Left lung (tissue), 10 donors: ENCODE measurements around the gene PCNX1. TPM values are rescaled to one million over a fixed set of nuclear protein-coding genes. Genes with fewer than 3 reads are reported as not detected.
"Not testable (repeated sequence)": the region's sequence is repeated elsewhere in the genome, so short reads cannot be mapped to it uniquely, and the experiment has no call there.

Experiments used
- ATAC-seq: fragments of 200-7000 bp; cut with Tn5 transposase; one replicate; pipeline ENCODE4 v1.9.1; 2020; ENCODE audit warnings: moderate library complexity
- DNase-seq, 4 donors: peaks; one replicate each; pipeline ENCODE4 v3.0.0-alpha.2; 2013 to 2020
- H3K27ac ChIP-seq, 2 donors: fragments of 200-600 bp; sonication (generic) in 1 of 2; one replicate each; pipeline versions ENCODE4 v1.5.0 to v1.8.0; 2020 to 2021
- H3K27me3 ChIP-seq, 2 donors: fragments of 200-600 bp; sonication (generic) in 1 of 2; one replicate each; pipeline versions ENCODE4 v1.5.0 to v1.8.0; 2020 to 2021
- H3K36me3 ChIP-seq, 2 donors: fragments of 200-600 bp; sonication (generic) in 1 of 2; one replicate each; pipeline versions ENCODE4 v1.5.0 to v1.8.0; 2020 to 2021
- H3K4me1 ChIP-seq, 2 donors: fragments of 200-600 bp; one replicate each; pipeline ENCODE4 v1.8.0; 2021
- H3K4me3 ChIP-seq, 2 donors: fragments of 200-600 bp; sonication (generic) in 1 of 2; one replicate each; pipeline versions ENCODE4 v1.5.0 to v1.8.0; 2020 to 2021; ENCODE audit warnings: mild to moderate bottlenecking in 1 of 2
- H3K9me3 ChIP-seq, 2 donors: fragments of 200-600 bp; sonication (generic) in 1 of 2; one replicate each; pipeline versions ENCODE4 v1.5.0 to v1.8.0; 2020 to 2021
- CTCF ChIP-seq, 2 donors: fragments of 200-600 bp; sonication (generic) in 1 of 2; IDR thresholded peaks; one replicate each; pipeline versions ENCODE4 v1.5.0 to v1.8.0; 2021; ENCODE audit warnings: antibody characterized with exemption in 2 of 2
- intact Hi-C, 2 donors: fragments of 100-400 bp; cut with DNase I; formaldehyde crosslinking; loops; one replicate each; pipeline versions ENCODE4 v1.11.2 to v1.14.2; 2022
- polyA plus RNA-seq, 6 donors: library from polyadenylated mRNA; unstranded; fragments of 120-200 nt; gene quantifications; one replicate each; pipeline ENCODE4 v1.2.1, GENCODE V29; 2013; ENCODE audit not compliant: insufficient read length in 6 of 6
- total RNA-seq, 2 donors: library from RNA; stranded (reverse); fragmentation: NEBNext Ultra II Directional; extraction: Animal tissue kit (Norgen Biotek cat#: 25700); gene quantifications; one replicate each; pipeline ENCODE4 v1.2.1, GENCODE V29; 2021
- donor health status: DM: no; HTN: yes; CAD: no.
- donor health status: DM: no; HTN: no; CAD: no.

Gene PCNX1
- total and polyA plus RNA-seq, 8 donors = 36.9 to 65.8 (median 49.6) TPM

GRCh38 chr14:71013551-71014192 is 106.4 kb downstream of the PCNX1 start:
- Histone ChIP-seq H3K36me3 (peaks cover 0 to 61% of the 10 kb centered on the region in 2 donors), H3K4me3 (no peak overlapping the region), H3K4me1 (peaks cover 0 to 4% of the 10 kb centered on the region in 2 donors), H3K9me3 (no peaks in the 10 kb centered on the region), H3K27me3 (no peaks in the 10 kb centered on the region), H3K27ac (no peak overlapping the region)
- intact Hi-C loops = no loop called here
- no peak for ATAC-seq
- DNase-seq = no peak
- TF ChIP-seq CTCF (IDR thresholded peaks at IDR 0.05) = no peak

GRCh38 chr14:71019917-71020316 is 112.7 kb downstream of the PCNX1 start:
- DNase-seq, H3K4me1 ChIP-seq, H3K27ac ChIP-seq, intact Hi-C loops, ATAC-seq, H3K9me3 ChIP-seq, H3K4me3 ChIP-seq, H3K27me3 ChIP-seq: not testable (repeated sequence)
- peaks cover 0 to 65% of the 10 kb centered on the region in 2 donors for H3K36me3 ChIP-seq

GRCh38 chr14:71021347-71022011 is 114.2 kb downstream of the PCNX1 start:
- Histone ChIP-seq H3K9me3 (peaks cover 0 to 4% of the 10 kb centered on the region in 2 donors), H3K4me3 (no peak overlapping the region), H3K27me3 (no peaks in the 10 kb centered on the region), H3K4me1 (no peaks in the 10 kb centered on the region), H3K27ac (no peak overlapping the region), H3K36me3 (peaks cover 0 to 68% of the 10 kb centered on the region in 2 donors)
- no peak for ATAC-seq
- no peak for DNase-seq
- TF ChIP-seq CTCF (IDR thresholded peaks at IDR 0.05) = no peak
- intact Hi-C loops = no loop called here

- ATAC-seq (no peak), DNase-seq (no peak)
- Histone ChIP-seq H3K4me1 (no peaks in the 10 kb centered on the region), H3K27ac (no peak overlapping the region), H3K36me3 (peaks cover 0 to 69% of the 10 kb centered on the region in 2 donors), H3K4me3 (no peak overlapping the region), H3K27me3 (no peaks in the 10 kb centered on the region), H3K9me3 (peaks cover 0 to 4% of the 10 kb centered on the region in 2 donors)
- intact Hi-C loops = no loop called here
- TF ChIP-seq CTCF (IDR thresholded peaks at IDR 0.05) = no peak
Measured at GRCh38 chr14:71022012-71022869, 115.0 kb downstream of the PCNX1 start.

- Histone ChIP-seq H3K27me3 (no peaks in the 10 kb centered on the region), H3K4me1 (no peaks in the 10 kb centered on the region), H3K4me3 (no peak overlapping the region), H3K27ac (no peak overlapping the region), H3K36me3 (peaks cover 0 to 68% of the 10 kb centered on the region in 2 donors), H3K9me3 (peaks cover 0 to 4% of the 10 kb centered on the region in 2 donors)
- ATAC-seq = no peak
- no peak for DNase-seq
- intact Hi-C loops = no loop called here
- TF ChIP-seq CTCF (IDR thresholded peaks at IDR 0.05) = no peak
Measured at GRCh38 chr14:71022939-71023338, 115.7 kb downstream of the PCNX1 start.
